ENCODE data around the gene DUSP3. TPM values are rescaled to one million over a fixed set of nuclear protein-coding genes. Genes with fewer than 3 reads are reported as not detected.

The DUSP3 gene
- total and polyA plus RNA-seq, 2 donors = 12.2 to 37.2 TPM

DNA sequence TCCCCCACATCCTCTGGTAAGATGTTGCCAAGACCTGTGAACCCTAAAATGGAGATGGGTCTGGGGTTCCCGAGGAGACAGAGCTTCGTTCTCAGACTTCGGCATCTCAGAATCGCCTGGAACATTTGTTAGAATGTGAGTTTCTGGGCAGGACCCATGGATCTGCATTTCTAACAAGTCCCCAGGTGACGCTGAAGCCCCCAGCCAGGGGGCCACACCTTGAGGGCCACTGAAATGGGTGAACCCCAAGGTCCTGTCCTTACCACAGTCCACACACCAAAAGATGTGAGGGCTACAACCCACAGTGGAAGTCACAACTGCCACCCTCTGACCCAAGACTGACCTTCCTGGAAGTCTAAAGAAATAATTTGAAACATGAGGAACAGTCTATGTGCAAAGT is 40.2 kb upstream of the DUSP3 start:
- WGBS = 98% methylated on average over 5 of the region's 5 CpGs
- Histone ChIP-seq H3K27me3 (ENCODE audit: control insufficient read depth in 2 of 2, insufficient read depth in 1 of 2, low read length in 1 of 2) (peaks cover 0 to 3% of the 10 kb centered on the region in 2 donors), H3K27ac (ENCODE audit: low read depth in 1 of 2, low read length in 1 of 2) (no peak overlapping the region), H3K4me1 (ENCODE audit: control insufficient read depth in 2 of 2, insufficient read depth in 2 of 2, low read length in 2 of 2) (no peaks in the 10 kb centered on the region), H3K36me3 (ENCODE audit: control insufficient read depth in 2 of 2, insufficient read depth in 2 of 2, low read length in 1 of 2) (no peaks in the 10 kb centered on the region), H3K4me3 (ENCODE audit: low read length in 2 of 2) (no peak overlapping the region), H3K9me3 (ENCODE audit: control insufficient read depth in 2 of 2, insufficient read depth in 1 of 2, low read length in 1 of 2) (no peaks in the 10 kb centered on the region)
- DNase-seq (ENCODE audit: low read depth in 6 of 9, low spot score in 9 of 9) = no peak

- H3K36me3 ChIP-seq (ENCODE audit: control insufficient read depth in 2 of 2, insufficient read depth in 2 of 2, low read length in 1 of 2) = no peaks in the 10 kb centered on the region
- H3K27ac ChIP-seq (ENCODE audit: low read depth in 1 of 2, low read length in 1 of 2) = no peak overlapping the region
- peaks cover 0 to 3% of the 10 kb centered on the region in 2 donors for H3K27me3 ChIP-seq (ENCODE audit: control insufficient read depth in 2 of 2, insufficient read depth in 1 of 2, low read length in 1 of 2)
- WGBS = 96% methylated on average over 9 of the region's 9 CpGs
- no peaks in the 10 kb centered on the region for H3K9me3 ChIP-seq (ENCODE audit: control insufficient read depth in 2 of 2, insufficient read depth in 1 of 2, low read length in 1 of 2)
- H3K4me3 ChIP-seq (ENCODE audit: low read length in 2 of 2) = no peak overlapping the region
- DNase-seq (ENCODE audit: low read depth in 6 of 9, low spot score in 9 of 9) = no peak
- H3K4me1 ChIP-seq (ENCODE audit: control insufficient read depth in 2 of 2, insufficient read depth in 2 of 2, low read length in 2 of 2) = no peaks in the 10 kb centered on the region
Measured at GRCh38 chr17:43817826-43818225, 39.0 kb upstream of the DUSP3 start.

GRCh38 chr17:43816336-43817320 is 37.9 kb upstream of the DUSP3 start:
- Histone ChIP-seq H3K36me3 (ENCODE audit: control insufficient read depth in 2 of 2, insufficient read depth in 2 of 2, low read length in 1 of 2) (no peaks in the 10 kb centered on the region), H3K27ac (ENCODE audit: low read depth in 1 of 2, low read length in 1 of 2) (no peak overlapping the region), H3K27me3 (ENCODE audit: control insufficient read depth in 2 of 2, insufficient read depth in 1 of 2, low read length in 1 of 2) (peaks cover 0 to 3% of the 10 kb centered on the region in 2 donors), H3K4me1 (ENCODE audit: control insufficient read depth in 2 of 2, insufficient read depth in 2 of 2, low read length in 2 of 2) (no peaks in the 10 kb centered on the region), H3K9me3 (ENCODE audit: control insufficient read depth in 2 of 2, insufficient read depth in 1 of 2, low read length in 1 of 2) (no peaks in the 10 kb centered on the region), H3K4me3 (ENCODE audit: low read length in 2 of 2) (no peak overlapping the region)
- 98% methylated on average over 24 of the region's 24 CpGs for WGBS
- no peak for DNase-seq (ENCODE audit: low read depth in 6 of 9, low spot score in 9 of 9)

DNA sequence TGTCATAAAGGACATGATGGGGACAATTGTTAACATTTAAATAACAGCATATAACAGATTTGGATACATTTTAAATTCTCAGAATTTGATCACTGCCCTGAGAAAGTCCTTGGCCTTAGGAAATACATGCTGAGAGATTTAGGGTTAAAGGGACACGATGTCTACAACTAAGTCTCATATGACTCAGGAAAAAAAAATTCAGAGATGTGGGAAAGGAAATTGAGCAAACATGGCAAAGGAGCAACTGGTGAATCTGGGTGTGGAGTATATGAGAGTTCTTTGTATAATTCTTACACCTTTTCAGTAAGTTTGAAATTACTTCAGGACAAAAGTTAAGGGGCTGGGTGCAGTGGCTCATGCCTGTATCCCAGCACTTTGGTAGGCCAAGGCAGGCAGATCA is 35.9 kb upstream of the DUSP3 start:
- H3K4me3 ChIP-seq (ENCODE audit: low read length in 2 of 2) = no peak overlapping the region
- 76% methylated on average over 1 of the region's 1 CpG for WGBS
- no peaks in the 10 kb centered on the region for H3K9me3 ChIP-seq (ENCODE audit: control insufficient read depth in 2 of 2, insufficient read depth in 1 of 2, low read length in 1 of 2)
- no peaks in the 10 kb centered on the region for H3K4me1 ChIP-seq (ENCODE audit: control insufficient read depth in 2 of 2, insufficient read depth in 2 of 2, low read length in 2 of 2)
- H3K27ac ChIP-seq (ENCODE audit: low read depth in 1 of 2, low read length in 1 of 2) = no peak overlapping the region
- no peaks in the 10 kb centered on the region for H3K36me3 ChIP-seq (ENCODE audit: control insufficient read depth in 2 of 2, insufficient read depth in 2 of 2, low read length in 1 of 2)
- DNase-seq (ENCODE audit: low read depth in 6 of 9, low spot score in 9 of 9) = no peak
- no peaks in the 10 kb centered on the region for H3K27me3 ChIP-seq (ENCODE audit: control insufficient read depth in 2 of 2, insufficient read depth in 1 of 2, low read length in 1 of 2)

GRCh38 chr17:43814026-43814425 is 35.2 kb upstream of the DUSP3 start:
- Histone ChIP-seq H3K4me3 (ENCODE audit: low read length in 2 of 2) (no peak overlapping the region), H3K4me1 (ENCODE audit: control insufficient read depth in 2 of 2, insufficient read depth in 2 of 2, low read length in 2 of 2) (no peaks in the 10 kb centered on the region), H3K27me3 (ENCODE audit: control insufficient read depth in 2 of 2, insufficient read depth in 1 of 2, low read length in 1 of 2) (no peaks in the 10 kb centered on the region), H3K36me3 (ENCODE audit: control insufficient read depth in 2 of 2, insufficient read depth in 2 of 2, low read length in 1 of 2) (no peaks in the 10 kb centered on the region), H3K9me3 (ENCODE audit: control insufficient read depth in 2 of 2, insufficient read depth in 1 of 2, low read length in 1 of 2) (no peaks in the 10 kb centered on the region), H3K27ac (ENCODE audit: low read depth in 1 of 2, low read length in 1 of 2) (no peak overlapping the region)
- no peak for DNase-seq (ENCODE audit: low read depth in 6 of 9, low spot score in 9 of 9)
- WGBS = 88% methylated on average over 12 of the region's 12 CpGs

GRCh38 chr17:43813386-43813785 is 34.6 kb upstream of the DUSP3 start:
- Histone ChIP-seq H3K27ac (ENCODE audit: low read depth in 1 of 2, low read length in 1 of 2) (no peak overlapping the region), H3K9me3 (ENCODE audit: control insufficient read depth in 2 of 2, insufficient read depth in 1 of 2, low read length in 1 of 2) (no peaks in the 10 kb centered on the region), H3K36me3 (ENCODE audit: control insufficient read depth in 2 of 2, insufficient read depth in 2 of 2, low read length in 1 of 2) (no peaks in the 10 kb centered on the region), H3K4me1 (ENCODE audit: control insufficient read depth in 2 of 2, insufficient read depth in 2 of 2, low read length in 2 of 2) (no peaks in the 10 kb centered on the region), H3K4me3 (ENCODE audit: low read length in 2 of 2) (no peak overlapping the region), H3K27me3 (ENCODE audit: control insufficient read depth in 2 of 2, insufficient read depth in 1 of 2, low read length in 1 of 2) (no peaks in the 10 kb centered on the region)
- 89% methylated on average over 3 of the region's 3 CpGs for WGBS
- DNase-seq (ENCODE audit: low read depth in 6 of 9, low spot score in 9 of 9) = no peak

- H3K27me3 ChIP-seq (ENCODE audit: control insufficient read depth in 2 of 2, insufficient read depth in 1 of 2, low read length in 1 of 2) = no peaks in the 10 kb centered on the region
- DNase-seq (ENCODE audit: low read depth in 6 of 9, low spot score in 9 of 9) = no peak
- no peaks in the 10 kb centered on the region for H3K36me3 ChIP-seq (ENCODE audit: control insufficient read depth in 2 of 2, insufficient read depth in 2 of 2, low read length in 1 of 2)
- H3K4me3 ChIP-seq (ENCODE audit: low read length in 2 of 2) = no peak overlapping the region
- 95% methylated on average over 10 of the region's 10 CpGs for WGBS
- H3K9me3 ChIP-seq (ENCODE audit: control insufficient read depth in 2 of 2, insufficient read depth in 1 of 2, low read length in 1 of 2) = no peaks in the 10 kb centered on the region
- no peak overlapping the region for H3K27ac ChIP-seq (ENCODE audit: low read depth in 1 of 2, low read length in 1 of 2)
- no peaks in the 10 kb centered on the region for H3K4me1 ChIP-seq (ENCODE audit: control insufficient read depth in 2 of 2, insufficient read depth in 2 of 2, low read length in 2 of 2)
Measured at GRCh38 chr17:43812396-43813265, 33.9 kb upstream of the DUSP3 start.

GRCh38 chr17:43810823-43811222 is 32.0 kb upstream of the DUSP3 start:
- H3K4me1 ChIP-seq (ENCODE audit: control insufficient read depth in 2 of 2, insufficient read depth in 2 of 2, low read length in 2 of 2) = no peaks in the 10 kb centered on the region
- H3K9me3 ChIP-seq (ENCODE audit: control insufficient read depth in 2 of 2, insufficient read depth in 1 of 2, low read length in 1 of 2) = no peaks in the 10 kb centered on the region
- no peaks in the 10 kb centered on the region for H3K27me3 ChIP-seq (ENCODE audit: control insufficient read depth in 2 of 2, insufficient read depth in 1 of 2, low read length in 1 of 2)
- no peak overlapping the region for H3K4me3 ChIP-seq (ENCODE audit: low read length in 2 of 2)
- no peak for DNase-seq (ENCODE audit: low read depth in 6 of 9, low spot score in 9 of 9)
- H3K36me3 ChIP-seq (ENCODE audit: control insufficient read depth in 2 of 2, insufficient read depth in 2 of 2, low read length in 1 of 2) = no peaks in the 10 kb centered on the region
- H3K27ac ChIP-seq (ENCODE audit: low read depth in 1 of 2, low read length in 1 of 2) = no peak overlapping the region
- WGBS = 96% methylated on average over 5 of the region's 5 CpGs

- Histone ChIP-seq H3K27me3 (ENCODE audit: control insufficient read depth in 2 of 2, insufficient read depth in 1 of 2, low read length in 1 of 2) (no peaks in the 10 kb centered on the region), H3K36me3 (ENCODE audit: control insufficient read depth in 2 of 2, insufficient read depth in 2 of 2, low read length in 1 of 2) (no peaks in the 10 kb centered on the region), H3K4me1 (ENCODE audit: control insufficient read depth in 2 of 2, insufficient read depth in 2 of 2, low read length in 2 of 2) (no peaks in the 10 kb centered on the region), H3K9me3 (ENCODE audit: control insufficient read depth in 2 of 2, insufficient read depth in 1 of 2, low read length in 1 of 2) (no peaks in the 10 kb centered on the region), H3K27ac (ENCODE audit: low read depth in 1 of 2, low read length in 1 of 2) (no peak overlapping the region), H3K4me3 (ENCODE audit: low read length in 2 of 2) (no peak overlapping the region)
- no peak for DNase-seq (ENCODE audit: low read depth in 6 of 9, low spot score in 9 of 9)
- 84% methylated on average over 4 of the region's 4 CpGs for WGBS
Measured at GRCh38 chr17:43810226-43810715, 31.5 kb upstream of the DUSP3 start.
